Upper lobe of left lung (tissue), 6 donors: ENCODE results near the gene PRKCA. TPM values are rescaled to one million over a fixed set of nuclear protein-coding genes. Genes with fewer than 3 reads are reported as not detected.

Experiments
- ATAC-seq, 2 donors: fragments of 200-7000 bp; cut with Tn5 transposase; one replicate each; pipeline ENCODE4 v1.9.1; 2022; ENCODE audit warnings: mild to moderate bottlenecking in 2 of 2, moderate library complexity in 2 of 2; ENCODE audit not compliant: low FRiP score in 2 of 2
- DNase-seq, 2 donors: peaks; one replicate each; pipeline ENCODE4 v3.0.0-alpha.2; 2019 to 2020
- H3K27ac ChIP-seq, 4 donors: fragments of 200-600 bp; sonication (generic); one replicate each; pipeline ENCODE4 v1.5.1; 2016 to 2019
- H3K27me3 ChIP-seq, 4 donors: fragments of 200-600 bp; sonication (generic); one replicate each; pipeline ENCODE4 v1.5.1; 2017 to 2019
- H3K36me3 ChIP-seq, 4 donors: fragments of 200-600 bp; sonication (generic); one replicate each; pipeline ENCODE4 v1.5.1; 2016 to 2019
- H3K4me1 ChIP-seq, 4 donors: fragments of 200-600 bp; sonication (generic); one replicate each; pipeline ENCODE4 v1.5.1; 2018 to 2019
- H3K4me3 ChIP-seq, 4 donors: fragments of 200-600 bp; sonication (generic); one replicate each; pipeline ENCODE4 v1.5.1; 2017 to 2019; ENCODE audit warnings: mild to moderate bottlenecking in 2 of 4, moderate library complexity in 1 of 4
- H3K9me3 ChIP-seq, 4 donors: fragments of 200-600 bp; sonication (generic); one replicate each; pipeline ENCODE4 v1.5.1; 2018 to 2019
- EP300 ChIP-seq, 4 donors: sonication (generic); formaldehyde crosslinking; IDR thresholded peaks; one replicate each; pipeline ENCODE4 v1.5.1; 2017; ENCODE audit warnings: antibody characterized with exemption in 4 of 4, control low read depth in 2 of 4
- POLR2A ChIP-seq, 4 donors: fragments of 450-650 bp; IDR thresholded peaks; one replicate each; pipeline ENCODE4 v1.5.1; 2016 to 2017; ENCODE audit warnings: antibody characterized with exemption in 4 of 4, mild to moderate bottlenecking in 2 of 4
- POLR2AphosphoS5 ChIP-seq, 2 donors: sonication (generic); formaldehyde crosslinking; IDR thresholded peaks; one replicate each; pipeline ENCODE4 v1.5.1; 2017; ENCODE audit warnings: antibody characterized with exemption in 2 of 2
- WGBS, 2 donors: methylation state at CpG; one replicate each; pipeline ENCODE4 v1.1.5; 2017 to 2018; 5-methylcytosine and 5-hydroxymethylcytosine counted together
- total RNA-seq, 6 donors: library from RNA; depleted of rRNA in 4 of 6; stranded (reverse); fragments of >200 nt in 4 of 6; gene quantifications; one replicate each; pipeline versions ENCODE4 v1.1.0 to v1.2.1, GENCODE V29; 2016 to 2021
- TF ChIP-seq, protein P1 (sequence below), 6 experiments: fragments of 450-650 bp in 4 of 6; fragments of 200-600 bp in 2 of 6; sonication (generic) in 2 of 6; IDR thresholded peaks; one replicate each; pipeline ENCODE4 v1.5.1; 2016 to 2019; ENCODE audit warnings: antibody characterized with exemption in 6 of 6
- donor health status: DM: no; HTN: no; CAD: no; lungs with moderate emphysema.
- donor health status: DM: no; HTN: yes; CAD: no; lungs with severe emphysema.

PRKCA gene
- total RNA-seq, 6 donors from 2014 or later = 10.9 to 29.3 (median 18.0) TPM

DNA sequence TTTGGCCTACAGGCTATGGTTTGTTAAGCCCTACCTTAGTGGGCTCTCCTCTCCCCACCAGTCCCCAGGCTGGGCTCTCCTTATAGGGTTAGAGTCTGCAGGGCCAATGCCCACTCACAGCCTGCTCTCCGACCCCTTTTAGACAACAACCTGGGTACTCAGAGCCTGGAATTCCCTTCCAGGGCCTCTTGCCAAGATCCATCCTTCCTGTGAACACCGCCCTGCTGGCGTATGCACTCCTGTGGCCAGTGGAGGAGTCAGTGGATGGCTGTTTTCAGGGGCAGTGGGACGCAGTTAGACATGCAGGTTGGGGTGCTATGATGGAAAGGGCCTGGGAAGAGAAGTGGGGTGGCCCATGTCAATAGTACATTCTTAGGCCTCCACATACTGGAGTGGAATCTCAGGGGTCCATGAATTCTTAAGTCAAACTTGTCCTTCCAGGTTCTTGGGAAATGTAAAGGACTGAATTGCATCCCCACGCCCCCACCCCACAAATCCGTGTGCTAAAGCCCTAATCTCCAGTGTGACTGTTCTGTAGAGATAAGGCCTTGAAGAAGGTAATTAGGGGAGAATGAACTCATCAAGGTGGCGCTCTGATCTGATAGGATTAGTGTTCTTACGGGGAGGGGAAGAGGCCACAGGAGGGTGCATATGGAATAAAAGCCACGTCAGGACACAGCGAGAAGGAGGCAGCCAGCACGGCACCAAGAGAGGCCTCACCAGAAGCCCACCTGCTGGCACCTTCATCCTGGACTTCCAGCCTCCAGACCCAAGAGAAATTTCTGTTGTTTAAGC, 450.9 kb downstream of the PRKCA start:
- Histone ChIP-seq H3K27me3 (no peaks in the 10 kb centered on the region), H3K4me3 (no peak overlapping the region), H3K4me1 (peaks cover 0 to 6% (median 1%) of the 10 kb centered on the region in 4 donors), H3K36me3 (peaks cover 0 to 3% (median 0%) of the 10 kb centered on the region in 4 donors), H3K9me3 (no peaks in the 10 kb centered on the region), H3K27ac (no peak overlapping the region)
- DNase-seq (no peak), ATAC-seq (no peak)
- 86 to 88% methylated on average over 9 to 11 of the region's 11 CpGs for WGBS, 2 donors
- TF ChIP-seq, protein P1, sequence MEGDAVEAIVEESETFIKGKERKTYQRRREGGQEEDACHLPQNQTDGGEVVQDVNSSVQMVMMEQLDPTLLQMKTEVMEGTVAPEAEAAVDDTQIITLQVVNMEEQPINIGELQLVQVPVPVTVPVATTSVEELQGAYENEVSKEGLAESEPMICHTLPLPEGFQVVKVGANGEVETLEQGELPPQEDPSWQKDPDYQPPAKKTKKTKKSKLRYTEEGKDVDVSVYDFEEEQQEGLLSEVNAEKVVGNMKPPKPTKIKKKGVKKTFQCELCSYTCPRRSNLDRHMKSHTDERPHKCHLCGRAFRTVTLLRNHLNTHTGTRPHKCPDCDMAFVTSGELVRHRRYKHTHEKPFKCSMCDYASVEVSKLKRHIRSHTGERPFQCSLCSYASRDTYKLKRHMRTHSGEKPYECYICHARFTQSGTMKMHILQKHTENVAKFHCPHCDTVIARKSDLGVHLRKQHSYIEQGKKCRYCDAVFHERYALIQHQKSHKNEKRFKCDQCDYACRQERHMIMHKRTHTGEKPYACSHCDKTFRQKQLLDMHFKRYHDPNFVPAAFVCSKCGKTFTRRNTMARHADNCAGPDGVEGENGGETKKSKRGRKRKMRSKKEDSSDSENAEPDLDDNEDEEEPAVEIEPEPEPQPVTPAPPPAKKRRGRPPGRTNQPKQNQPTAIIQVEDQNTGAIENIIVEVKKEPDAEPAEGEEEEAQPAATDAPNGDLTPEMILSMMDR (IDR thresholded peaks at IDR 0.05) = no peak
- TF ChIP-seq POLR2AphosphoS5 (IDR thresholded peaks at IDR 0.05) (no peak), POLR2A (IDR thresholded peaks at IDR 0.05) (no peak), EP300 (IDR thresholded peaks at IDR 0.05) (no peak)

DNA sequence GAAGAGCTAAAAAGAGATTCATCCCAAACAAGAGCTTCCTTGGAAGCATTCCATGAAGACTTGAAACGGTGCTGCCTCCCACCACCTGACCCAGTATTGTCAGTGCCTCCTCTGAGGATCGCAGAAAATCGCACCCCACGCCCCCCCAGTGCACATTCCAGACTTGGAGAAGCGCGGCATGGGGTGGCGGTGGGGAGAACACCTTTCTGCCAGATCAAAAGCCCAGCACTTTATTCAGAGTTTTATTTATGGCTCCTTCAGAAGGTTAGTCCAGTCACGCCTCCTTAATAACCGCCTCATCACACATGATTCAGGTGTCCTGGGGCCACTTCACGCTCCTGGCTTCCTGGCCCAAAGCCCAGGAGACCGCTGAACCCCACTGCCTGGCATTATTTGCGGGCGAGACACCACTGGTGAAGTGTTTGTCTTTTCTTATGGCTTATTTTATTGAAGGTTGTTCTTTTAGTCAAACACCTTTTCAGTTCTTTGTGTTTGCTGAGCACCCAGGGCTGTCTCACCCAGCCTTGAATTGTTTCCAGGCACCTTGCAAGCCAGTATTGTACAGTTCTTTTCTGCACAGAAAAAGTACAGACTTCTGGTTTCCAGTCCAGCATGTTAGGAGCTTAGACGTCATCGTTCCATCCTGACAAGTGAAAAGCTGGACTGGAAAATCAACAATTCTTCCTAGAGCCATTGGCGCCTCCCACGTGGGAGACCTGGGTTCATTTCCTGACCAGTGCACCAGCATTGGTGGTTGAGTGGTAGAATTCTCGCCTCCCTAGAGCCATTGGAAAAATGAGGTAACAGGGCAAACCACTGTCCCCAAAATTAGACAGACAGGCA, 452.9 kb downstream of the PRKCA start:
- Histone ChIP-seq H3K27me3 (no peaks in the 10 kb centered on the region), H3K4me3 (no peak overlapping the region), H3K27ac (no peak overlapping the region), H3K4me1 (peaks cover 0 to 6% (median 1%) of the 10 kb centered on the region in 4 donors), H3K9me3 (no peaks in the 10 kb centered on the region), H3K36me3 (peaks cover 0 to 3% (median 0%) of the 10 kb centered on the region in 4 donors)
- WGBS, 2 donors = 73 to 74% methylated on average over 18 of the region's 18 CpGs
- TF ChIP-seq POLR2A (IDR thresholded peaks at IDR 0.05) = no peak
- no peak for TF ChIP-seq EP300 (IDR thresholded peaks at IDR 0.05)
- TF ChIP-seq, protein P1 (IDR thresholded peaks at IDR 0.05) = no peak
- TF ChIP-seq POLR2AphosphoS5 (IDR thresholded peaks at IDR 0.05) = no peak
- DNase-seq = peak in 1 of 2 donors; percentile 24
- no peak for ATAC-seq

DNA sequence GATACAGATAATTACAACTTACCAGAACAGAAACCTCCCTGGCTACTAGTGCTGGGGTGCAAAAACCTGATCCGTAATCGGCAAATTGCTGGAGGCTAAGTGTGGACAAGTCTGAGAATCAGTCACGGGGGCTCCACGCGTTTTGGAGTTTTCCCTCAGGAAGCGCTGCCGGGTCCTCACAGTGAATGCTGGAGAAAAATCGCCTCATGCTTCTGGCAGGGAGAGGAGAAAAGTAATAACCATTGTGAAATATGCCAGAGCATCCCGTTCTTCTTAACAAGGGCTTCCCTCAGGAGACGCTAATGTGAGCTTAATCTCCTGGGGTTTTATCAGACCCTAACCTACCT, 453.5 kb downstream of the PRKCA start:
- TF ChIP-seq POLR2AphosphoS5 (IDR thresholded peaks at IDR 0.05) (no peak), POLR2A (IDR thresholded peaks at IDR 0.05) (no peak), EP300 (IDR thresholded peaks at IDR 0.05) (no peak)
- TF ChIP-seq, protein P1 (IDR thresholded peaks at IDR 0.05) = no peak
- WGBS, 2 donors = 91 to 92% methylated on average over 10 of the region's 10 CpGs
- Histone ChIP-seq H3K4me1 (peaks cover 0 to 6% (median 1%) of the 10 kb centered on the region in 4 donors), H3K27me3 (no peaks in the 10 kb centered on the region), H3K9me3 (no peaks in the 10 kb centered on the region), H3K4me3 (no peak overlapping the region), H3K36me3 (peaks cover 0 to 3% (median 0%) of the 10 kb centered on the region in 4 donors), H3K27ac (no peak overlapping the region)
- DNase-seq (no peak), ATAC-seq (no peak)

DNA sequence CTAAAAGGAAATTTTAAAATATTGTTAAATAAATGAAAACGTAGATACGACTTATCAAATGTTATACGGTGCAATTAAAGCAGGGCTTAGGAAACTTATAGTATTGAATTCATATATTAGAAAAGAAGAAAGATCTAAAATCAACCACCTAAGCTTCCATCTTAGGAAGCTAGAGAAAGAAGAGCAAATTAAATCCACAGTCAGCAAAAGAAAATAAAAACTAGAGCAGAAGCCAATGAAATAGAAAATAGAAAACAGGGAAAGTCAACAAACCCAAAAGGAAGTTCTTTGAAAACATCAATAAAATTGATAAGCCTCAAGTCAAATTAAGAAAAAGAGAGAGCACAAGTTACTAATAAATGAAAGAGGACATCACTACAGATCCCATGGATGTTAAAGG, 457.9 kb downstream of the PRKCA start:
- DNase-seq = no peak
- Histone ChIP-seq H3K36me3 (no peaks in the 10 kb centered on the region), H3K4me3 (no peak overlapping the region), H3K27me3 (no peaks in the 10 kb centered on the region), H3K27ac (no peak overlapping the region), H3K9me3 (no peaks in the 10 kb centered on the region), H3K4me1 (peaks cover 0 to 3% (median under 1%) of the 10 kb centered on the region in 4 donors)
- 94 to 99% methylated on average over 3 of the region's 3 CpGs for WGBS, 2 donors
- TF ChIP-seq EP300 (IDR thresholded peaks at IDR 0.05) (no peak), POLR2A (IDR thresholded peaks at IDR 0.05) (no peak), POLR2AphosphoS5 (IDR thresholded peaks at IDR 0.05) (no peak)
- TF ChIP-seq, protein P1 (IDR thresholded peaks at IDR 0.05) = no peak
- ATAC-seq = no peak
